Activated naive CD8-positive, alpha-beta T cell (primary cell): ENCODE results near the gene MAD1L1.

Source experiments
- H3K27ac Mint-ChIP-seq: one replicate; pipeline ENCODE4 v1.8.0; 2021; ENCODE audit warnings: mixed read lengths
- H3K27me3 Mint-ChIP-seq: one replicate; pipeline ENCODE4 v1.8.0; 2021; ENCODE audit warnings: mixed read lengths
- H3K36me3 Mint-ChIP-seq: one replicate; pipeline ENCODE4 v1.8.0; 2021; ENCODE audit warnings: mixed read lengths
- H3K4me1 Mint-ChIP-seq: one replicate; pipeline ENCODE4 v1.8.0; 2021; ENCODE audit warnings: low read depth, mixed read lengths
- H3K4me3 Mint-ChIP-seq: one replicate; pipeline ENCODE4 v1.8.0; 2021; ENCODE audit warnings: mild to moderate bottlenecking, mixed read lengths
- H3K9me3 Mint-ChIP-seq: one replicate; pipeline ENCODE4 v1.8.0; 2021; ENCODE audit warnings: low read depth, mixed read lengths

MAD1L1 gene

DNA sequence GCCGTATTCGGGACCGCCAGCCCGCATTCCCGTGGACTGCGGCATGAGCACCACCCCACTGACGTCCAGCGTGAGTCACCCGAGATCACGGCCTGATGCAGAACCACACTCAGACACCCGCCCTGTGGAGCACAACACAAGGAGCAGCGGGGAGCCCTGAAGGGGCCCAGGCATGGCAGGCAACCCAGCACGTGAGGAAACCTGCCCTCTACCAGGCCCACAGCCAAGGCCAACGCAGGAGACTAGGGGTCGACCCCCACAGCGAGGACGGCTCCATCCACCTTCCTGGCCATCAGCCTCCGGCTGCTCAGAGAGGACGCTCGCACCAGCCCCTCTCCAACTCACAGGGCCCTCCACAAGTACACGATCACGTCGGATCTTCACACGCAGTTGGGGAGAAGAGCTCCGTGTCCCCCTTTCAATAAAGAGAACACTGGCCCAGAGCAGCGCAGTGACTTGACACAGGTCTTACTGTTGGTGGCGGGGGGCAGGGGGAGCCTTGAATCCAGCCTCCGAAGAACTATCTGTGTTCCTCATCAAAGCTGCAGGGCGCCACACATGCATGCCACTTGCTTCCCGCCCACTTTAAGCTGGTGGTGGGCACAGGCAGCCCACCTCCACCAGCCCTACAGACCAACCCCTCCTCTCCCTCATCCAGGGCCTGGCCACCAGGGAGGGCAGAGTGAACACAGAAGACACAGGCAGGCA, 22.0 kb downstream of the MAD1L1 start:
- Mint-ChIP-seq H3K27me3 (no peaks in the 10 kb centered on the region), H3K9me3 (no peaks in the 10 kb centered on the region), H3K36me3 (peaks cover 13% of the 10 kb centered on the region), H3K27ac (no peak overlapping the region), H3K4me3 (no peak overlapping the region), H3K4me1 (peaks cover 2% of the 10 kb centered on the region)

- H3K27ac Mint-ChIP-seq, result no peak overlapping the region
Observed at GRCh38 chr7:2209961-2210323, 22.8 kb downstream of the MAD1L1 start.

DNA sequence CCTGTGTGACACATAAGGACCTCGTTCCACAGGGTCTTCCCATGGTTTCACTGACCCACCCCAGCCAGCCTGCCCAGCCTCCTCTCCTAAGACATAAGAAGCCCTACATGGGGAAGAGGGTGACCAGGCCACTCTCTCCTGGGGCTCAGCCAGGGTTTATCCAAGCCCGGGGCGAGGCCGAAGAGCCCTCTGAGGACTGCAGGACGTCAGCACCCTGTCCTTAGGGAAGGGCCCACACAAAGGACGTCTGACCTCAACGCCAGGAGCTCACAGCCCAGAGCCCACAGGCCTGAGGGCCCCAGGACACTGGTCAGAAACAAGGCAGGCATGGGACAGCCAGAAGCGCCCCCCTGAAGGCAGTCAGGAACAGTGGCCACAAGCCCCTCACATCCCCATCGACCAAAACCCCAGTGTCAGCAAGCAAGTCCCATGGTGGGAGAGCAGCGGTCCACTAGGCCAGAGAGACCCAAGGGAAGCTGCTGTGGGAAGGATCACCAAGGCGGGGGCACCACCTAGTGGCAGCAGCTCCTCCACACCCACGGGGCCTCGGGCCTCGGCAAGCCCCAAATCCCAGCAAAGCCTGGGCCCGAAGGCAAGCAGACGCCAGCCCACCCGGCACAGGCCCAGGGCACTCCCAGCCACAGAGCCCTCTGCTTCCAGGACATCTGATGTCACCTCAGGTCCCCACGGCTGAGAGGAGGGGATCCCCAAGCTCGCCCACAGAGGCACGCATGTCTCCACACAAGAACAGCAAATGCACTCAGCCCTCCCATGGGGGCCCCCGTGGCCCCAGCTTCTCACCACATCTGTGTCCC, 23.4 kb downstream of the MAD1L1 start:
- Mint-ChIP-seq H3K36me3 (peaks cover 13% of the 10 kb centered on the region), H3K4me3 (no peak overlapping the region), H3K27me3 (no peaks in the 10 kb centered on the region), H3K27ac (no peak overlapping the region), H3K9me3 (no peaks in the 10 kb centered on the region), H3K4me1 (peaks cover 2% of the 10 kb centered on the region)

More at GRCh38 chr7:2209961-2210323, 22.8 kb downstream of the MAD1L1 start:
- no peaks in the 10 kb centered on the region for H3K27me3 Mint-ChIP-seq
- no peak overlapping the region for H3K4me3 Mint-ChIP-seq
- peaks cover 13% of the 10 kb centered on the region for H3K36me3 Mint-ChIP-seq
- peaks cover 2% of the 10 kb centered on the region for H3K4me1 Mint-ChIP-seq
- H3K9me3 Mint-ChIP-seq, result no peaks in the 10 kb centered on the region

DNA sequence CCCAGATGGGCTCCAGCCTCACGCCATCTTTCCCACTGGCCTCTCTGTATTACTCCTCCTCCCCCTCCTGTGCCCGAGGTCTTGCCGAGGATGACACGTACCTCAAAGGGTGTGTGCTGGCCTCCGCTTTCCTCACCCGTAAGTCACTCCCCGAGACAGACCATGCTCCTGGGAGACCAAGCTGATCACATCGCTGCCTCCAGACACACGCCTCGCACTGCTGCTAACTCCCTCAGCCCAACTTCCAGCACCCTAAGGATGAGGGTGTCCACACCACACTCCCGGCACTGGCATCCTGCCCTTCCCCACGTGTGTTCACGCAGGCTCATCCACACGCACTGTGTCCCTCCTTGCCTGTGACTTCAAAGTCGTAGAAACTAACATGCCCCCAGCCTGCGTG, 24.0 kb downstream of the MAD1L1 start:
- Mint-ChIP-seq H3K27me3 (no peaks in the 10 kb centered on the region), H3K9me3 (no peaks in the 10 kb centered on the region), H3K36me3 (peaks cover 10% of the 10 kb centered on the region), H3K27ac (no peak overlapping the region), H3K4me3 (no peak overlapping the region), H3K4me1 (no peaks in the 10 kb centered on the region)

DNA sequence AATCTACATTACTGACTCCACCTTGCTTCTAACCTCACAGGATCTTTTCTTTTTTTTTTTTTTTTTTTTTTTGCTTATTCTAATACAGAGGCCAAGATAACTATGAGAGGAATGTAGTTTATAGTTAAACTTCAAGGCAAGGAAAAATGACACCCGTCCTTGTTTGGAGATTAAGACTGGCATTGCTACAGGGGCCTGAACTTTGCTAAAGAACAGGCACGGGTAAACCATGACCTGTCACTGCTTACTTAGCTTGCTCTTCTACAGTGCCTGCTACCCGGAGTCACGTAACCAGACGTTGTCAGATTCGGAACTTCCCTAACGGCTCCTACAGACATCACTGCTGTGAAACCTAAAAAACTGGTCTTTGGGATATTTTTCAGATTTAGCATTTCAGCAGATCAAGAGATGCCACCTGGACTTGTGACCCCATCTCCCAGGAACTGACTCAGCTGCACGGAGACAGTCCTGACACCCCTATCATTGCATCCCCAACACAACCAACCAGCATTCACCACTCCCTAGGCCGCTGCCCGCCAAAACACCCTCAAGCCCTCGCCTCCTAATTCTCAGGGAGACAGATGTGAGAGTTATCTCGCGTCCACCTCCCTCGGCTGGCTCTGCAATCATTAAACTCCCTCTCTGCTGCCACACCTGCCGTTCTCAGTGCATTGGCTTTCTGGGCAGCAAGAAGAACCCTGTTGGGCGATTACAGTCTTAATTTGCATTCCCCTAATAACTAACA, 27.5 kb downstream of the MAD1L1 start:
- H3K9me3 Mint-ChIP-seq, result no peaks in the 10 kb centered on the region
- no peaks in the 10 kb centered on the region for H3K4me1 Mint-ChIP-seq
- peaks cover 5% of the 10 kb centered on the region for H3K36me3 Mint-ChIP-seq
- H3K4me3 Mint-ChIP-seq, result no peak overlapping the region
- H3K27me3 Mint-ChIP-seq, result no peaks in the 10 kb centered on the region
- no peak overlapping the region for H3K27ac Mint-ChIP-seq

DNA sequence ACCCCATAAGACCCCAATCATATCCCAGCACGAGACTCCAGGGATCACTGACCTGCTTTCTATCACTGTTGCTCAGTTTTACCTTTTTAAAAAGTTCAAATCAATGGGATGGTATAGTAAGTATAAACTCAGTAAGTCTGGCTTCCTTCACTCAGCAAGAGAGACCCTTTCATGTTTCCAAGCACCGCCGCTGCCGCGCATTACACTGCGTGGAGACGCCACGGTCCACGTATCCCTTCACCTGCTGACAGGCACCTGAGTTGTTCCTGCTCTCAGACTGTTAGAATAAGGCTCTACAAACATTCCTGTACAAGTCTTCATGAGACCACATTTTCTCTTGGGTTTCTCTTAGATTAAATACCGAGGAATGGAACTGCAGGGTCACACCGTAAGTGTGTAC, 28.3 kb downstream of the MAD1L1 start:
- H3K9me3 Mint-ChIP-seq, result no peaks in the 10 kb centered on the region
- peaks cover 7% of the 10 kb centered on the region for H3K36me3 Mint-ChIP-seq
- no peak overlapping the region for H3K27ac Mint-ChIP-seq
- H3K27me3 Mint-ChIP-seq, result no peaks in the 10 kb centered on the region
- no peak overlapping the region for H3K4me3 Mint-ChIP-seq
- no peaks in the 10 kb centered on the region for H3K4me1 Mint-ChIP-seq

GRCh38 chr7:2203766-2204300, 28.9 kb downstream of the MAD1L1 start:
- H3K9me3 Mint-ChIP-seq, result no peaks in the 10 kb centered on the region
- H3K27me3 Mint-ChIP-seq, result no peaks in the 10 kb centered on the region
- H3K36me3 Mint-ChIP-seq, result peaks cover 5% of the 10 kb centered on the region
- no peak overlapping the region for H3K4me3 Mint-ChIP-seq
- H3K4me1 Mint-ChIP-seq, result no peaks in the 10 kb centered on the region
- no peak overlapping the region for H3K27ac Mint-ChIP-seq

- H3K9me3 Mint-ChIP-seq, result no peaks in the 10 kb centered on the region
- H3K27ac Mint-ChIP-seq, result no peak overlapping the region
- peaks cover 4% of the 10 kb centered on the region for H3K36me3 Mint-ChIP-seq
- no peaks in the 10 kb centered on the region for H3K4me1 Mint-ChIP-seq
- no peaks in the 10 kb centered on the region for H3K27me3 Mint-ChIP-seq
- no peak overlapping the region for H3K4me3 Mint-ChIP-seq
Observed at GRCh38 chr7:2202901-2203765, 29.6 kb downstream of the MAD1L1 start.

GRCh38 chr7:2202361-2202761, 30.4 kb downstream of the MAD1L1 start:
- Mint-ChIP-seq H3K4me3 (no peak overlapping the region), H3K4me1 (peaks cover 1% of the 10 kb centered on the region), H3K9me3 (no peaks in the 10 kb centered on the region), H3K36me3 (peaks cover 5% of the 10 kb centered on the region), H3K27me3 (no peaks in the 10 kb centered on the region), H3K27ac (no peak overlapping the region)

DNA sequence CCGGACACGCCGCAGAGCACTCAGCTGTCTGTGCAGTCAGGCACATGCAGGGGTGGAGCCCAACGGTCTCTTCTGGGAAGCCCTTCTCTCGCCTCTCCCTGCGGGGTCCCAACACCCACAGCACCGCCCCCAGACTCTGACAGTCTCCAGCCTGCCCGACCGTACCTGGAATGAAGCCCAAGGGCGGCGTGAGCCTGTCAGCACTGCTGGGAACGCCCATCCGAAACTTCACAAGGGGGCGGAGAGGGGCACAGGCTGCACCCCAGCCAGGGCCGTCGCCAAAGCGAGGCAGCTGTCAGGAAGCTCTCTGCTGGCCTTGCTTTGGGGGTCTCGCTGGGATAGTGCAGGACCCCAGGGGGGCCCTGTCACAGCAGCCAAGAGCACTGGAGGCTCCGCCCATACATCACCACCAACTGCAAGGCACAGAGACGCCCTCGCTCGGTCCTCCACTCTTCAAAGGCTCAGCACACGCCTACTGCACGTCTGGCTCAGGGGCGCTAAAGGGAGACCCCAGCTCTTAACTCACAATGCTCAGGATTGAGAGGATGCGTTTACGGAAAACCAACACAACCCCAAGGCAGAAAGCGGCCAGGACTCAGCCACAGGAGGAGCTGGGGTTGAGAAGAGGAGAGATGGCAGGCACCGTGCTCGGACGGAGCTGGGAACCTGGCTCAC, 30.9 kb downstream of the MAD1L1 start:
- Mint-ChIP-seq H3K4me3 (no peak overlapping the region), H3K9me3 (no peaks in the 10 kb centered on the region), H3K36me3 (peaks cover 7% of the 10 kb centered on the region), H3K27me3 (no peaks in the 10 kb centered on the region), H3K4me1 (peaks cover 6% of the 10 kb centered on the region), H3K27ac (no peak overlapping the region)

DNA sequence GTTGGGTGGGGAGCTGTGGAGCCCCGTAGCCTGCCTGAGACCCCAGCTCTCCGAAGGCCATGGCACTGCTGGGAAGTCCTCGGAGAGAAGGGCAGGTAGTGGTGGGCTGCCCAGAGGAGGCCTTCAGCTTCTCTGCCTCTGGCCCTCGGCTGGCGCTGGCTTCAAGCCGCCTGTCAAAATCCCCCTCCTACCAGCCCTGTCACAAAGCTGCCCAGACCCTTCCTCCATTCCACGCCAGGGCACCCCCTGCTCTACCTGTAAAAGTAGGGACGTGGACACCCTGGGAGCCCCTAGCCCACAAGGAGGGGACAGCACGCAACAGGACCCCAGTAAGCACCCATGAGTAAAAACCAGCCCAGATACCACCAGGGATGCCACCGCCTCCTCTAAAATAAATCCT, 31.6 kb downstream of the MAD1L1 start:
- Mint-ChIP-seq H3K27ac (no peak overlapping the region), H3K36me3 (peaks cover 7% of the 10 kb centered on the region), H3K4me1 (peaks cover 6% of the 10 kb centered on the region), H3K27me3 (no peaks in the 10 kb centered on the region), H3K9me3 (no peaks in the 10 kb centered on the region), H3K4me3 (no peak overlapping the region)

- H3K27me3 Mint-ChIP-seq, result no peaks in the 10 kb centered on the region
- peaks cover 6% of the 10 kb centered on the region for H3K4me1 Mint-ChIP-seq
- no peak overlapping the region for H3K27ac Mint-ChIP-seq
- peaks cover 10% of the 10 kb centered on the region for H3K36me3 Mint-ChIP-seq
- H3K9me3 Mint-ChIP-seq, result no peaks in the 10 kb centered on the region
- no peak overlapping the region for H3K4me3 Mint-ChIP-seq
Observed at GRCh38 chr7:2200584-2200980, 32.2 kb downstream of the MAD1L1 start.

DNA sequence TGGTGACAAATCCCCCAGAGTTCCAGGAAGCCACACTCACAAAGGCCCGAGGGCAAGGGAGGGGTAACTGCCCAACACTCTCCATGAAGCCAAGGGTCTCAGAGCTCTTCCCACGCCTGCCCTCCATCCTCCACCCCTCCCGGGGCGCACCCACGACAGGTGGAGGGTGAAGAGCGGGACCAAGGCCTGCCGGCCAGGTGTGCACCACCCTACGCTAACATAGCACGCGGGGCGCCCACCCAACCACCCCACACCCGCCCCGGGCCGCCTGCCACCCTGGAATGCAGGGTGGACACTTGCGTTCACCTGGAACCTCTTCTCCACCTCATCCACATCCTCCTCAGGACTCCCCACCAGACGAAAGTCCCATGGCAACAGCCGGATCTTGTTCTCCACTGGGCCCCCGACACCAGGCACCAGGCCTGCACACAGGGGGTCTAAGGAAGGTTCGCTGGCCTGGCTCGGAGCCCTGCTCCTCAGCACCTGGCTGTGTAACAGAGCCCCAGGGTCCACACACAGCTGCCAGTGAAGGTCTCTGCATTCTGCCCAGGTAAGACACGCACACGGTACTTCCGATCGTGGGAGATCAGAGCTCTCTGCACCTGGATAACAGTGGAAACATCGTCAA, 32.7 kb downstream of the MAD1L1 start:
- H3K9me3 Mint-ChIP-seq, result no peaks in the 10 kb centered on the region
- peaks cover 15% of the 10 kb centered on the region for H3K36me3 Mint-ChIP-seq
- H3K27ac Mint-ChIP-seq, result no peak overlapping the region
- H3K27me3 Mint-ChIP-seq, result no peaks in the 10 kb centered on the region
- H3K4me3 Mint-ChIP-seq, result no peak overlapping the region
- peaks cover 6% of the 10 kb centered on the region for H3K4me1 Mint-ChIP-seq
